Measurements from ENCODE around the gene MTMR3.

MTMR3 gene

DNA sequence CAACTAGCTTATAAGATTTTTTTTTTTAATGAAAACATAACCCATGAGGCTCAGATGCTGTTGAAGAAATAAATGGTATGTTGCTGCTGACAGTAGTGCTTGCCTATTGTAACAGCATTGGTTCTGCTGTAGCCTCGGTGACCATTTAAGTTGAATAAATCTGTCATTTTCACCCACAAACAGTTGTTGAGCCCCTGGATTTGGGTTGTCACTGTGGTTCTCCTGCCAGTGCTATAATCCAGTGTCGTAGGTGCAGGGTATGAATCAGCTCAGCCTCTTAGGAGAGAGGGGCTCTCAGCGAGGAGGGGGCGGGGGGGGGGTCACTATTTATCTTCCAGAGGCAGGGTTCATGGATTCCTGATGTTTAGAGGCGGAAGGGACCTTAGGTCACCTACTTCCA lies 147.4 kb downstream of the MTMR3 start:
- TF ChIP-seq, protein P1, sequence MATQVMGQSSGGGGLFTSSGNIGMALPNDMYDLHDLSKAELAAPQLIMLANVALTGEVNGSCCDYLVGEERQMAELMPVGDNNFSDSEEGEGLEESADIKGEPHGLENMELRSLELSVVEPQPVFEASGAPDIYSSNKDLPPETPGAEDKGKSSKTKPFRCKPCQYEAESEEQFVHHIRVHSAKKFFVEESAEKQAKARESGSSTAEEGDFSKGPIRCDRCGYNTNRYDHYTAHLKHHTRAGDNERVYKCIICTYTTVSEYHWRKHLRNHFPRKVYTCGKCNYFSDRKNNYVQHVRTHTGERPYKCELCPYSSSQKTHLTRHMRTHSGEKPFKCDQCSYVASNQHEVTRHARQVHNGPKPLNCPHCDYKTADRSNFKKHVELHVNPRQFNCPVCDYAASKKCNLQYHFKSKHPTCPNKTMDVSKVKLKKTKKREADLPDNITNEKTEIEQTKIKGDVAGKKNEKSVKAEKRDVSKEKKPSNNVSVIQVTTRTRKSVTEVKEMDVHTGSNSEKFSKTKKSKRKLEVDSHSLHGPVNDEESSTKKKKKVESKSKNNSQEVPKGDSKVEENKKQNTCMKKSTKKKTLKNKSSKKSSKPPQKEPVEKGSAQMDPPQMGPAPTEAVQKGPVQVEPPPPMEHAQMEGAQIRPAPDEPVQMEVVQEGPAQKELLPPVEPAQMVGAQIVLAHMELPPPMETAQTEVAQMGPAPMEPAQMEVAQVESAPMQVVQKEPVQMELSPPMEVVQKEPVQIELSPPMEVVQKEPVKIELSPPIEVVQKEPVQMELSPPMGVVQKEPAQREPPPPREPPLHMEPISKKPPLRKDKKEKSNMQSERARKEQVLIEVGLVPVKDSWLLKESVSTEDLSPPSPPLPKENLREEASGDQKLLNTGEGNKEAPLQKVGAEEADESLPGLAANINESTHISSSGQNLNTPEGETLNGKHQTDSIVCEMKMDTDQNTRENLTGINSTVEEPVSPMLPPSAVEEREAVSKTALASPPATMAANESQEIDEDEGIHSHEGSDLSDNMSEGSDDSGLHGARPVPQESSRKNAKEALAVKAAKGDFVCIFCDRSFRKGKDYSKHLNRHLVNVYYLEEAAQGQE (IDR thresholded peaks at IDR 0.05; ENCODE audit: insufficient read depth in 1 of 2, low read depth in 2 of 2, low read length in 2 of 2) = no peak
- TF ChIP-seq SIN3A (IDR thresholded peaks at IDR 0.05; ENCODE audit: borderline replicate concordance, insufficient read depth, low read length) = no peak
- no peak for TF ChIP-seq FOXP2 (optimal IDR thresholded peaks at IDR 0.05; ENCODE audit: borderline replicate concordance, extremely low read depth, extremely low read length, insufficient read depth)
- TF ChIP-seq TAF1 (IDR thresholded peaks at IDR 0.05; ENCODE audit: borderline replicate concordance, insufficient read depth, low read length) = no peak
- no peak for TF ChIP-seq POLR2AphosphoS5 (IDR thresholded peaks at IDR 0.05; ENCODE audit: low read depth, low read length)

DNA sequence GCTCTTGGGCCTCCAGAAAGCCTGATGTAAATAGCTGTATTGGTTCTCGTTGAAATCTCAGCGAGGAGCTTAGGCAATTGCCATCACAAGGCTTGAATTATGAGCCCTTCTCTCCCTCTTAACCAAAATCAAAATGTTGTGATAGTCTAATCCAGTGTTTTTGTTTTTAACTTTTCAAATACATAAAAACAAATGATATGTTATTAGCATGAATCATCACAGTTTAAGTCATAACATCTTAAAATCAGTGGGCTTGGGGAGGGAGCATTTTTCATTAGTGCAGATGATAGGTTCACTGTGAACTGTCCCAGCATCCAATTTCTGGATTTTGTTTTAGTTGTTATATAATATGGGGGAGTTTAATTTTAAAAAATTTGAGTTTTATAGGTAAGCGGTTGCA lies 148.4 kb downstream of the MTMR3 start:
- TF ChIP-seq SIN3A (IDR thresholded peaks at IDR 0.05; ENCODE audit: borderline replicate concordance, insufficient read depth, low read length) (no peak), FOXP2 (optimal IDR thresholded peaks at IDR 0.05; ENCODE audit: borderline replicate concordance, extremely low read depth, extremely low read length, insufficient read depth) (no peak), TAF1 (IDR thresholded peaks at IDR 0.05; ENCODE audit: borderline replicate concordance, insufficient read depth, low read length) (no peak), POLR2AphosphoS5 (IDR thresholded peaks at IDR 0.05; ENCODE audit: low read depth, low read length) (no peak)
- TF ChIP-seq, protein P1 (IDR thresholded peaks at IDR 0.05; ENCODE audit: insufficient read depth in 1 of 2, low read depth in 2 of 2, low read length in 2 of 2) = no peak

DNA sequence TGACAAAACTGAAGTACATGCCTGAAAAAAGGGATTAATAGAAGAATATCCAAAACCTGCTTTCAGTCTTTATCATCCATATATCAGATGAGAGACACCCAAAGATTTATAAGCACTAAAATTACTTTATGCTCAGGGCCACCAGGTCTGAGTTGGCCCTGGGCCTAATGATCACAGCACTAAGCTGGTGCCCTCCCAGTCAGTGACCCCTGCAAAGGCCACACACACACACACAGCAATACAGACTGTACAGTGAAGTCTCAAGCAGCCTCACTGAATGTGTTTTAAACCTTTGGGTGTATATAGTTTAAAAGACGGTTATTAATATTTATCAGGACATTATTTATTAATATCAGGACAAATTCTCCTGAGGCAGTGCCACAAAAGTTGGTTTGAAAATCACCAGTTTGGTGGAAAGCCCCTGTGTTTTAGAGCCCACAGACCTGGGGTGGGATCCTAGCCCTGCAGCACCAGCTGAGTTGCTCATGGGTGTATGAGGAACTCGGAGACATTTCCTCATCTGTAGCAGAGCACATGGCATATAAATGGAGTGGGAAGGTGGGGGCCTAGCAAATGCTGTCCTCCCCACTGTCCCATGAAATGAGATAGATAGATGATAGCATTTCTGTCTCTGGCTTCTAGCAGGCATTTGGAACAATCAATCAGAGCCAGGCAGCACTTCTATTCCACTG lies 148.9 kb downstream of the MTMR3 start:
- TF ChIP-seq TAF1 (IDR thresholded peaks at IDR 0.05; ENCODE audit: borderline replicate concordance, insufficient read depth, low read length) (no peak), SIN3A (IDR thresholded peaks at IDR 0.05; ENCODE audit: borderline replicate concordance, insufficient read depth, low read length) (no peak), POLR2AphosphoS5 (IDR thresholded peaks at IDR 0.05; ENCODE audit: low read depth, low read length) (no peak), FOXP2 (optimal IDR thresholded peaks at IDR 0.05; ENCODE audit: borderline replicate concordance, extremely low read depth, extremely low read length, insufficient read depth) (no peak)
- TF ChIP-seq, protein P1 (IDR thresholded peaks at IDR 0.05; ENCODE audit: insufficient read depth in 1 of 2, low read depth in 2 of 2, low read length in 2 of 2) = no peak

DNA sequence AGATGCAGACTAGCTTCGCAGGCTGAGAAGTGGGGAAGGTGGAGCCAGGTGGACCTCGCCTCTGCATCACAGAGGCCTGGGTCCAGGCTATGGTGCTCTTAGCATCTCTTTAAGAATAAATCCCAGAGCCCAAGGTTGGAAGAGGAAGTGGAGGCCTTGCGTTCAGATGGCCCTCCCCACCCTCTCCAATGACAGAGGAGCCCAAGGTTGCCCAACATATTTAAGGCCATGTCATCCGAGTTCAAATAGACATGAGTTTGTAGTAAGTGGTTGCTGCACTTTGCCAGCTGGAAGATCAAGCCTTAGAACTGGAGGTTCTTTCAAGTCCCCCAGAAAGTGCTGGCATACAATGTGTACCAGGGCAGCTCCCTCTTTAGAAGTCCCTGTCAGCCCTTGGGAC lies 150.2 kb downstream of the MTMR3 start:
- no peak for TF ChIP-seq TAF1 (IDR thresholded peaks at IDR 0.05; ENCODE audit: borderline replicate concordance, insufficient read depth, low read length)
- TF ChIP-seq FOXP2 (optimal IDR thresholded peaks at IDR 0.05; ENCODE audit: borderline replicate concordance, extremely low read depth, extremely low read length, insufficient read depth) = no peak
- TF ChIP-seq, protein P1 (IDR thresholded peaks at IDR 0.05; ENCODE audit: insufficient read depth in 1 of 2, low read depth in 2 of 2, low read length in 2 of 2) = no peak
- no peak for TF ChIP-seq SIN3A (IDR thresholded peaks at IDR 0.05; ENCODE audit: borderline replicate concordance, insufficient read depth, low read length)
- no peak for TF ChIP-seq POLR2AphosphoS5 (IDR thresholded peaks at IDR 0.05; ENCODE audit: low read depth, low read length)

Measured in PFSK-1 (cell line).